ENCODE data around the gene PAPPA2. TPM values are rescaled to one million over a fixed set of nuclear protein-coding genes. Genes with fewer than 3 reads are reported as not detected.

The PAPPA2 gene
- total RNA-seq, 2 donors from 2014 or later: 1.3 TPM; not detected in 1

DNA sequence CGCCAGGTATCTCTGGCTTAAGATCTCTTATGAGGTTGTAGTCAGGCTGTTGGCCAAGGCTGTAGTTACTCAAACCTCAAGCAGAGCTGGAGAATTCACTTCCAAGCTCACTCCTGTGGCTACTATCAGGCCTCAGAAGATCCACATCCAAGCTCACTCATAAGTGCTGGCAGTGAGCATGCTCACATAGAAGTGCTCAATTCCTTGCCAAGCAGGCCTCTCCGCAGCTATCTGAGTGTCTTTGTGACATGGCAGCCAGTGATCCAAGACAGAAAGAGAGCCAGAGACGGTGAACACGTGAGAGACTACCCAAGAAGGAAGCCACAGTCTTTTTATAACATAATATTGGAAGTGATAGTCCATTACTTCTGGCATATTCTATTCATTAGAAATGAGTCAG, 278.2 kb downstream of the PAPPA2 start:
- H3K27ac Mint-ChIP-seq: no peak overlapping the region
- no peaks in the 10 kb centered on the region for H3K27me3 ChIP-seq (ENCODE audit: control insufficient read depth, insufficient read depth, low read length, poor library complexity, severe bottlenecking)
- TF ChIP-seq, protein P1, sequence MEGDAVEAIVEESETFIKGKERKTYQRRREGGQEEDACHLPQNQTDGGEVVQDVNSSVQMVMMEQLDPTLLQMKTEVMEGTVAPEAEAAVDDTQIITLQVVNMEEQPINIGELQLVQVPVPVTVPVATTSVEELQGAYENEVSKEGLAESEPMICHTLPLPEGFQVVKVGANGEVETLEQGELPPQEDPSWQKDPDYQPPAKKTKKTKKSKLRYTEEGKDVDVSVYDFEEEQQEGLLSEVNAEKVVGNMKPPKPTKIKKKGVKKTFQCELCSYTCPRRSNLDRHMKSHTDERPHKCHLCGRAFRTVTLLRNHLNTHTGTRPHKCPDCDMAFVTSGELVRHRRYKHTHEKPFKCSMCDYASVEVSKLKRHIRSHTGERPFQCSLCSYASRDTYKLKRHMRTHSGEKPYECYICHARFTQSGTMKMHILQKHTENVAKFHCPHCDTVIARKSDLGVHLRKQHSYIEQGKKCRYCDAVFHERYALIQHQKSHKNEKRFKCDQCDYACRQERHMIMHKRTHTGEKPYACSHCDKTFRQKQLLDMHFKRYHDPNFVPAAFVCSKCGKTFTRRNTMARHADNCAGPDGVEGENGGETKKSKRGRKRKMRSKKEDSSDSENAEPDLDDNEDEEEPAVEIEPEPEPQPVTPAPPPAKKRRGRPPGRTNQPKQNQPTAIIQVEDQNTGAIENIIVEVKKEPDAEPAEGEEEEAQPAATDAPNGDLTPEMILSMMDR (conservative IDR thresholded peaks at IDR 0.05): no peak
- no peak overlapping the region for H3K27ac ChIP-seq (ENCODE audit: low read depth, low read length)
- no peak overlapping the region for H3K9ac ChIP-seq (ENCODE audit: extremely low read depth, low read length, poor library complexity, severe bottlenecking)
- H3K4me3 ChIP-seq (ENCODE audit: low read length): no peak overlapping the region
- no peaks in the 10 kb centered on the region for H3K9me3 ChIP-seq (ENCODE audit: control insufficient read depth, low read length)
- no peaks in the 10 kb centered on the region for H3K27me3 Mint-ChIP-seq (ENCODE audit: insufficient read depth)
- no peaks in the 10 kb centered on the region for H3K36me3 ChIP-seq (ENCODE audit: control insufficient read depth, insufficient read depth, low read length)
- no peaks in the 10 kb centered on the region for H3K4me1 ChIP-seq (ENCODE audit: control insufficient read depth, insufficient read depth, low read length)
- H3K9me3 Mint-ChIP-seq: peaks cover 6% of the 10 kb centered on the region
- H3K36me3 Mint-ChIP-seq (ENCODE audit: low read depth): no peaks in the 10 kb centered on the region
- WGBS, 2 experiments (ENCODE audit: insufficient coverage in 1 of 2, insufficient read length in 1 of 2): 70 to 92% methylated on average over 2 to 4 of the region's 4 CpGs
- H3K4me3 Mint-ChIP-seq: no peak overlapping the region
- H3K4me1 Mint-ChIP-seq: no peaks in the 10 kb centered on the region
- no peak for DNase-seq

DNA sequence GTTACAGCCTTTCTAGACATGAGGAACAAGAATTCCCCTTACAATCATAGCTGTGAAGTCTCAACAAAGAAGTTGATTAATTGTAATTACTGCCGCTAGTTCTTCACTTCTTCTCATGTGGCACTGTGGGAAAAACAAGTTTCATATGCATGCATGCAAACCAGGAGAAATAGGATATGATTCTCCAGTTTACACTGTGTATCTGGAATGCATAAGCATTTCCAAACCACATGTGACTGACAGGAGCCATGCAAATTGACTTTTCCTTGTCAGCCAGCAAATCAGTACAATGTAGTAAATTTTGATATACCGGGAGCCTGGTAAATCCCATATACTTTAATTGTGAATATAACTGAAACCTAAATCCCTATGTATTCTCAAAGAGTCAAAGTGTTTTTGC, 279.3 kb downstream of the PAPPA2 start:
- Mint-ChIP-seq H3K4me1 (no peaks in the 10 kb centered on the region), H3K4me3 (no peak overlapping the region), H3K27ac (no peak overlapping the region), H3K36me3 (ENCODE audit: low read depth) (no peaks in the 10 kb centered on the region), H3K27me3 (ENCODE audit: insufficient read depth) (no peaks in the 10 kb centered on the region), H3K9me3 (peaks cover 6% of the 10 kb centered on the region)
- TF ChIP-seq, protein P1 (conservative IDR thresholded peaks at IDR 0.05): no peak
- H3K4me3 ChIP-seq (ENCODE audit: low read length): no peak overlapping the region
- H3K27ac ChIP-seq (ENCODE audit: low read depth, low read length): no peak overlapping the region
- no peak for DNase-seq
- no peaks in the 10 kb centered on the region for H3K9me3 ChIP-seq (ENCODE audit: control insufficient read depth, low read length)
- no peaks in the 10 kb centered on the region for H3K36me3 ChIP-seq (ENCODE audit: control insufficient read depth, insufficient read depth, low read length)
- H3K9ac ChIP-seq (ENCODE audit: extremely low read depth, low read length, poor library complexity, severe bottlenecking): no peak overlapping the region
- H3K27me3 ChIP-seq (ENCODE audit: control insufficient read depth, insufficient read depth, low read length, poor library complexity, severe bottlenecking): no peaks in the 10 kb centered on the region
- H3K4me1 ChIP-seq (ENCODE audit: control insufficient read depth, insufficient read depth, low read length): no peaks in the 10 kb centered on the region
- WGBS, 2 experiments (ENCODE audit: insufficient coverage in 1 of 2, insufficient read length in 1 of 2): 92 to 100% methylated on average over 2 of the region's 2 CpGs

DNA sequence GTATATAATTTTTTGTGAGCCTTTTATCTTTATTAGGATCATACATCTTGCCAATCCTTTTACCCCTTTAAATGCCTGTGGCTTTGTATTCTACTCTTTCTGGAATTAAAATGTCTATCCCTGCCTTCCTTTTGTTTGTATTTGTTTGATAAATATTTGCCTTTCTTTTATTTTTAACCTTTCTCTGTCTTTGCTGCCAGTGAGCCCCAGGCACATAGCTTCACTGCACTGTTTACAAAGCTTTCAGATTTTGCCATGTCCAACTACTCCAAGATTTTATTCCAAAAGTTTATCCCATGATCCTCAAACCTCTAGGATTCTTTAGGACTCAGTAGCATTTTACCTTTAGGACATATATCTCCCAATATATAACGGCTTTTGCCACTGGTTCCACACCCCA, 281.2 kb downstream of the PAPPA2 start:
- TF ChIP-seq, protein P1 (conservative IDR thresholded peaks at IDR 0.05): no peak
- WGBS, 2 experiments (ENCODE audit: insufficient coverage in 1 of 2, insufficient read length in 1 of 2): 100% methylated on average over 1 of the region's 1 CpG; no CpG with 5 or more reads in 1 of the 2 experiments

More for the DNA sequence above, 281.2 kb downstream of the PAPPA2 start:
- H3K27ac ChIP-seq (ENCODE audit: low read depth, low read length): no peak overlapping the region
- Mint-ChIP-seq H3K36me3 (ENCODE audit: low read depth) (no peaks in the 10 kb centered on the region), H3K4me3 (no peak overlapping the region), H3K4me1 (no peaks in the 10 kb centered on the region), H3K9me3 (peaks cover 6% of the 10 kb centered on the region), H3K27me3 (ENCODE audit: insufficient read depth) (no peaks in the 10 kb centered on the region), H3K27ac (no peak overlapping the region)
- H3K4me1 ChIP-seq (ENCODE audit: control insufficient read depth, insufficient read depth, low read length): peaks cover 2% of the 10 kb centered on the region
- no peaks in the 10 kb centered on the region for H3K9me3 ChIP-seq (ENCODE audit: control insufficient read depth, low read length)
- no peak overlapping the region for H3K4me3 ChIP-seq (ENCODE audit: low read length)
- H3K27me3 ChIP-seq (ENCODE audit: control insufficient read depth, insufficient read depth, low read length, poor library complexity, severe bottlenecking): no peaks in the 10 kb centered on the region
- no peak overlapping the region for H3K9ac ChIP-seq (ENCODE audit: extremely low read depth, low read length, poor library complexity, severe bottlenecking)
- no peak for DNase-seq
- H3K36me3 ChIP-seq (ENCODE audit: control insufficient read depth, insufficient read depth, low read length): no peaks in the 10 kb centered on the region

Measured in endodermal cell (in vitro differentiated cells).